Activated T-cell treated with anti-CD3 and anti-CD28 coated beads for 4 hours (primary cell): ENCODE data around the gene S100A6.

Experiments
- DNase-seq: peaks from one replicate; pipeline ENCODE4 v3.0.0-alpha.2; 2020

S100A6 gene

GRCh38 chr1:153544453-153545066 is 8.8 kb upstream of the S100A6 start:
- DNase-seq, result no peak

GRCh38 chr1:153543736-153544135 is 7.9 kb upstream of the S100A6 start:
- DNase-seq, result no peak

DNA sequence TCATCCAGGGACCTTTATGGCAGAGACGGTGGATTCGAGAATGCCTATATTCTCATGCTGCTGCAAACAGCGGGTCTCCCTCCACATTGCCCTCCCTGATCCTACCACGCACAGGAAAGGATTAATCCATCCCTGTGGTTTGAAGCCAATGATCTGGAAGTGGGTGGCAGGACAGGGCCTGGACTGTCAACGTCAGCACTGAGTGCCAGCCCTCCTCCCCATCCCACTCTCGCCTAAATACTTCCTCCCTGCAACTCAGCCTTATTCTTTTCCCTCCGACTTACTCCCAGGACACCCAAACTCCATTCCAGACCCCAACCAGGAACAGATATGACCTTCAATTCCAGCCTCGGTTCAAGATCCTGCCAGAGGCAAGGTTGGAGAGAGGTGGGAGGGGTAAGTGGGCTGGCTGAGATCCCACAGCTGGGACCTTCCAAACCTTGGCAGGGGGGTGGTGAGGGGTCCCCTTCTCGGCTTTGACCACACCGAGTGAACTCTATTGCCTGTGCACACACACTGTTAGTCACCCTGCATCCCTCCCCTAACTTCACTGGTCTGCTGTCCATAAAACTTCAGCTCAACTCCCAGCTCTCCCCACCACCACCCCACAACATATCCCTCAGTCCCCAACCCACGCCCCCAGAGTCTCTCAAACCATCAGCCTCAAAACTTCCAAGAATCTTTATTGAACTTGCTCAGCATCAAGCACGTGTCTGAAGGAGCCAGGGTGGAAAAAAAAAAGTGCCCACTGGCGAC is 7.3 kb upstream of the S100A6 start:
- DNase-seq, result no peak

- no peak for DNase-seq
These were observed 6.1 kb upstream of the S100A6 start for GRCh38 chr1:153541641-153542590.

DNA sequence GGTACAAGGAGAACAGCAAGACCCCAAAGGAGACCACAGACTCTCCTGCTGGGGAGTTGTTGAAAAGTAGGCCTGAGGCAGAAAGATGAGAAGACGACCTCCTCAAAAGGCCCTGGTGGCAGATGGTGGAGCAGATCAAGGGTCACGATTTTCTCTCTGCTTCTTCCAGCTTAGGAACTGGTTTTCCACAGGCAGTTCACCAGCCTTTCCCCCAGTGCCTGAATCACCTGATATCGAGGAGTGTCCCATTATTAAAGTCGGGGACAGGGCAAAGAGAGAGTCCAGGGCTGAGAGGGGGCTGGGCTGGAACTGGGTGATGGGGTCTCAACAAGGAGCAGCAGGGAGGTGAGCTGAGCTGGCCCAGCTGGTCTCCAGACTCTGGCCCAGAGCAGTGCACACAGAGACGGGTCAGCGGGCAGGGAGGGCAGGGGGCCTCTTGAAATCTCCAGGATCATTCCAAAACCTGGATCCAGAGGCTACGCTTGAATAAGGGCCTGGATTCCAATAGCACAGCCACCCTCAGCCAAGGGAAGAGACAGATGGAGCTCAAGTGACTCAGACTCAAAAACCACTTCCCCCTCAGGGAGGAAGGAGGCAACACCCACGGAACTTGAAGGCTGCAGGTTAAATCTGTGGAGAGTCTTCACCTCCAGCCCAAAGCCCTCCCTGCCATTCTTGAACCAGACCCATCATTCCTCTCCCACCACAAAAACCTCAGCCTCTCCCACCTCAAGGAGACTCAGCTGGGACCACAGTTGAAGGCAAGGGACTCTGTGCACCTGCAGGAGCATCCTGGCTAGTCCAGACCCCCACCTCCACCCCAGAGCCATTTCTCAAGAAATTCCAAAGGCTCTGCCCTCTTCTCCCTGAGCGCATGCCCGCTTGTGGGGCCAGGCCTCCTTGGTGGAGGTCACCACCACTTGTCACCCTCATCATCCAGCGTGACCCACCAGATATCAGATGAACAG is 4.9 kb upstream of the S100A6 start, which contains the start of gene S100A5:
Gene S100A5, minus strand, starts transcription at position 541 of the 968 bp plus-strand sequence. CDS start 743 bp downstream, outside the sequence.
- DNase-seq, result peak; percentile 42

DNA sequence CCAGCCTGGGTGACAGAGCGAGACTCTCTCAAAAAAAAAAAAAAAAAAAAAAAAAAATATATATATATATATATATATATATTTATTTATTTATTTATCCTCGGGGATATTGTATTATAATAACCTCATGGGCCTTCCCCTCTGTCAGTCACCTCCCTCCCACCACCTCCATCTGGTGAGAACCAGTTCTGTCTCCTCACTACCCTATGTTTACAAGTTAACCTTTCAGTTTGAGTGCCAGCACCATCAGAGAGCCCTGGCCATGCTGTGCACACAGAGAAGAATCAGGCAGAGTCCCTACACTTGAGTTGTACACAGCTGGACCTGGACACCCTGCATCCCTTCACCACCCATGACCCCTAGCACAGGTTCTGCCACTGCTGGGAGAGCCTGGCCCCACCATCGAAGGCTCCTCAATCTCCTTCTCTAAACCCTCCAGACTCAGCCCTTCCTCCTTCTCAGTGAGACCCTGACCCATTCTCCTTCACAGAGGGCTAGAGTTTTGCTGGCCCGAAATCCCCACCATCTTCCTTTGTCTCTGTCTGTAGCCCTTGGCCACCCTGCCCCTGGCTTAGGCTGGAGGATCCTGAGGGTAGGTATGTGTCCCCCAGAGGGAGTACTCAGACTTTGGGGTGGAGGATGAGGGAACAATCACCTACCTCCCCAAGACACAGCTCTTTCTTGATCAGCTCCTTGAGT is 3.8 kb upstream of the S100A6 start:
- no peak for DNase-seq

DNA sequence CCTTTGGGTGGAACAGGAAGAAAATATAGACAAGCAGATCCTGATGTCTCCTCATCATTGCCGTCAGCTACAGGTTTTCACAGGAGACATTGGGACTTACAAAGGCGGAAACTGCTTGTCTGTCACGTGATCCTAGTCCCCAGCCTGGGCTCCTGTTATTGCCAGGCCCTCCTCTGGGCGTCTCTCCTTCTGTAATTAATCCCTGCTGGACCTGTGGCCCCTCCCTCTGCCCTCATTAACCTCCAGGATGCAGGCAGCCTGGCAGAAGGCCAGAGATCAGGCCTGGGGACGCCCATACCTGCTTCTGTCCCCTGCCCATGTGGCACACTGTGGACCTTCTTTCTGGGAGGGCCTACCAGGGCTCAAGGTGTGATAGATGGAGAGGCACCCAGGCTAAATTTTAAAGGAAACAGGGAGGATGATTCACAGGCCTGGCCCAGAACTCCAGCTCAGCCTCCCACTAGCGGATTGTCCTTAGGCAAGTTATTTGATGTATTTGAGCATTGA is 2.6 kb upstream of the S100A6 start:
- no peak for DNase-seq

- no peak for DNase-seq
These were observed 1.6 kb upstream of the S100A6 start for GRCh38 chr1:153537376-153537730.

DNA sequence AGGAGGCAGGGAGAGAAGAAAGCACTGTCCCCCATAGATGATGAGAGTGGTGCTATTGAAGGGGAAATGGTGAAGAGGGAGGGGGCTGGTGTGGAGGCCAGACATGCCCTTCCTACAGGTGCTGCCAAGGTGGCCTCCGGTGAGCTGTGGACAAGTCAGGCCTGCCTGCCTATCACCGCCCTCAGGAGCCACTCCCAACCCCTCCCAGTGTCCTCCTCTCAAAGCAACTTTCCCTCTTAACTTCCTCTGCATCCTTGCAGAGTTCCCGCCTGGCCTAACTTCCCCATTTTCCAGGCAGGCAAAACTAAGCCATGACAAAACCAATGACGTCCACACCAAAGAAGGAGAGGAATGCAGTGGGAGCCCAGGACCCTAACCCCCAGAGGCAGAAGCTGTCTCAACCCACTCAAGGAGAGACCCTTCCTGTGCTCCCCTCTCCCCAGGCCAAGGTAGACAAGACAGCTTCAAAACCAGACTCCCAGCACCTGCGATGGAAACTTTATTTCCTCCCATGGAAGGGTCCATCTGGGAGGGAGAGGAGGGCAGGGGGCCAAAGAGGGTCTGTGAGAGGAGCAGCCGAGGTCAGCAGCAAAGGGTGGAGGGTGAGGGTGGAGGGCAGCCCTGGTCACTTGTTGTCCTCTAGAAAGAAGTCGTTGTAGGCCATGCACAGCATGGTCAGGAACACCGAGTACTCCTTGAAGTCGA is 1.0 kb upstream of the S100A6 start:
- no peak for DNase-seq

DNA sequence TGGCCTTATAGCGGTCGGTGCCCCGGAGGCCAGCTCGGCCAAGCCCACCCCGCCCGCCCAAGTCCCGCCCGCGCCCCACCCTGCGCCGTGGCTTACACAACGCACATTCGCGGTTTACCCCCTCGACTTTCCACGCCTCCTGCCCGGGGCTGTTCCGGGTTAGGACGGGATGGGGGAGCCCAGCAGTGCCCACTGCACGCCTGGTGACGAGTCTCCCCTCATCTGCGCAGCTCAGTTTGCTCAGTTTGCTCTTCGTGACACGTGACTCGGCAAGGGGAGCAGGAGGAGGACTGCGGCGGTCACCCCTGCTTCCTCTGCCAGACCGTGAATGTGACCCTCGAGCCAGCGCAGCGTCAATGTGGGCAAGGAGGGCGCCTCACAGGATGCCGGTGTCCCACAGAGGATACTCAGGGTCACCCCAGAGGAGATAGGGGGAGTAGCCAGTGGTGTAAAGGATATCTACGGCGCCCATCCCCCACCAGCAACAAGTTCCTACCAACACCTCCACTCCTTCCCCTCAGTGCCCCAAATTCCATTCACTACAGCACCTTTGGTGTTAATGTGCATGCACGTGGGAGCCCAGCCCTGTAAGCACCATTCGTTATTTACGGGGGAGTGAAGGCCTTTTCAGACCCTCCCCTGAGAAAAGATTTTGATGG is 350 bp upstream of the S100A6 start:
- DNase-seq, result peak; percentile 68

GRCh38 chr1:153534925-153535241 is 908 bp downstream of the S100A6 start:
- no peak for DNase-seq

- no peak for DNase-seq
These were observed 1.4 kb downstream of the S100A6 start for GRCh38 chr1:153534226-153534924.

GRCh38 chr1:153533689-153534201 is 2.0 kb downstream of the S100A6 start:
- no peak for DNase-seq

- peak; percentile 73 for DNase-seq
These were observed 2.8 kb downstream of the S100A6 start for GRCh38 chr1:153532769-153533599.

DNA sequence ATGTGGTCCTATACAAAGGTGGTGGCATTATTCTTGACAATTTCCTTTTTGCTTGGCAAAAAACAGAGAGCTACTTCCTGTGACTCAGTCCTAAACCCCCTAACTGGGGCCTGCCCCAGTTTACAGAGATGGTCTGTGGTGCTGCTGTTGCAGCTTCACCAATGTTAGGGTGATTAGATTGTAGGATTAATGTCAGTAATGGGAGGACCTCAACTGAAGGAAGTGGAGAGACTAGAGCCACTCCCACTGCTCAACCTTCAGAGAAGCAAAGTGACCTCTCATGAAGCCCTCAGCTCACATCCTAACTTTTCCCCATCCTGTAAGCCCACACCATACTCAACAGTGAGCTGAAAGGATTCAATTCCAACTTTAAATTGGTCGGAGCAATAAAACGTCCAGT is 3.6 kb downstream of the S100A6 start:
- DNase-seq, result no peak

- no peak for DNase-seq
These were observed 4.2 kb downstream of the S100A6 start for GRCh38 chr1:153531638-153532037.

DNA sequence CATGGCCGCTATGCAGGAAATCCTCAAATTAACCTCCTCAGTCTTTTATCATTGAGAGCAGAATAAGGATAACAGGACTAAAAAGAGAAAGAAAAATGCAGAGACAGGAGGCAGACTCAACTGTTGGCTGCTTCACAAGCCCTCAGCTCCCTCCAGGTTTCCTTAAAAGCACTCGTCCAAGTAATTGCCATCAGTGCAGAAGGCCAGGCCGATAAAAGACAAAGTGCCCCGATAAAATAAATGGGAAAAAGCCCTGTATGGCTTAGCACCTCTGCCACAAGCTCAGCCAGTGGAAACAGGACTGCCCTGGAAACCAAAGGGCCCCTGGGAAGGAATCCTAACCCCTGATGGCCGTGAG is 8.1 kb downstream of the S100A6 start:
- no peak for DNase-seq

- DNase-seq, result no peak
These were observed 8.6 kb downstream of the S100A6 start for GRCh38 chr1:153527023-153527682.
